Activated T-cell treated with anti-CD3 and anti-CD28 coated beads, Interleukin-2, amount 50 U/mL, for 72 hours (primary cell): ENCODE data around the gene ZFP36. TPM values are rescaled to one million over a fixed set of nuclear protein-coding genes. Genes with fewer than 3 reads are reported as not detected.
A peak's percentile ranks its signal among the peaks of the same experiment; 100 is the strongest.

Experiments used
- ATAC-seq, 2 donors: fragments of 150-1000 bp; cut with Tn5 transposase; replicated peaks in 1 of 2; 2 replicates each; pipeline ENCODE4 v1.10.0; 2021; ENCODE audit warnings: moderate library complexity in 2 of 2, mild to moderate bottlenecking in 1 of 2
- DNase-seq, 2 donors: peaks; one replicate each; pipeline ENCODE4 v3.0.0; 2021 to 2022; ENCODE audit warnings: mixed read lengths in 1 of 2
- H3K27ac Mint-ChIP-seq: one replicate; pipeline ENCODE4 v1.8.0; 2022; ENCODE audit warnings: mild to moderate bottlenecking, moderate library complexity, mixed read lengths
- H3K27me3 Mint-ChIP-seq: one replicate; pipeline ENCODE4 v1.8.0; 2022; ENCODE audit warnings: low read depth, mixed read lengths
- H3K36me3 Mint-ChIP-seq, 2 donors: one replicate each; pipeline ENCODE4 v1.8.0; 2022; ENCODE audit warnings: mixed read lengths in 2 of 2, mild to moderate bottlenecking in 1 of 2; ENCODE audit not compliant: insufficient read depth in 2 of 2
- H3K4me1 Mint-ChIP-seq: one replicate; pipeline ENCODE4 v1.8.0; 2022; ENCODE audit warnings: low read depth, mixed read lengths
- H3K4me3 Mint-ChIP-seq, 2 donors: one replicate each; pipeline ENCODE4 v1.8.0; 2022; ENCODE audit warnings: mild to moderate bottlenecking in 2 of 2, mixed read lengths in 2 of 2, moderate library complexity in 2 of 2
- H3K9me3 Mint-ChIP-seq, 2 donors: one replicate each; pipeline ENCODE4 v1.8.0; 2022; ENCODE audit warnings: mixed read lengths in 2 of 2
- total RNA-seq, 2 donors: library from RNA; stranded (reverse); gene quantifications; one replicate each; pipeline ENCODE4 v1.2.3, GENCODE V29; 2022

Gene ZFP36
- total RNA-seq, 2 donors from 2014 or later: 81.4 to 108 TPM

DNA sequence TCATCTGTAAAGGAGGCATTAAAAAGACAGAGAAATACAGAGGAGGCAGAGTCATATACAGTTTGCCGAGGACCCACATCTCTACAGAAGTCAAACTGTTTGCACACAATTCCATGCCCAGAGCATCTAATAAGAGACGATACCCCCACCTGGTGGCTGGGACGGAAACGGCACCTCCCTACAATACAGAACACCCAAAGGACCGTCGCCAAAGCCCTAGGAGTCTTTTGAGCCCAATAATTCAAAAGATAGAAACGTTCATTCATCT, 5.1 kb downstream of the ZFP36 start:
- Mint-ChIP-seq H3K4me1 (peaks cover 42% of the 10 kb centered on the region), H3K36me3 (peaks cover 20 to 31% of the 10 kb centered on the region in 2 donors), H3K9me3 (no peaks in the 10 kb centered on the region), H3K4me3 (peak overlapping the region; percentile 88 to 100), H3K27me3 (no peaks in the 10 kb centered on the region), H3K27ac (peak overlapping the region; percentile 100)
- ATAC-seq (peak; percentile 48 to 50), DNase-seq (peak; percentile 91)

DNA sequence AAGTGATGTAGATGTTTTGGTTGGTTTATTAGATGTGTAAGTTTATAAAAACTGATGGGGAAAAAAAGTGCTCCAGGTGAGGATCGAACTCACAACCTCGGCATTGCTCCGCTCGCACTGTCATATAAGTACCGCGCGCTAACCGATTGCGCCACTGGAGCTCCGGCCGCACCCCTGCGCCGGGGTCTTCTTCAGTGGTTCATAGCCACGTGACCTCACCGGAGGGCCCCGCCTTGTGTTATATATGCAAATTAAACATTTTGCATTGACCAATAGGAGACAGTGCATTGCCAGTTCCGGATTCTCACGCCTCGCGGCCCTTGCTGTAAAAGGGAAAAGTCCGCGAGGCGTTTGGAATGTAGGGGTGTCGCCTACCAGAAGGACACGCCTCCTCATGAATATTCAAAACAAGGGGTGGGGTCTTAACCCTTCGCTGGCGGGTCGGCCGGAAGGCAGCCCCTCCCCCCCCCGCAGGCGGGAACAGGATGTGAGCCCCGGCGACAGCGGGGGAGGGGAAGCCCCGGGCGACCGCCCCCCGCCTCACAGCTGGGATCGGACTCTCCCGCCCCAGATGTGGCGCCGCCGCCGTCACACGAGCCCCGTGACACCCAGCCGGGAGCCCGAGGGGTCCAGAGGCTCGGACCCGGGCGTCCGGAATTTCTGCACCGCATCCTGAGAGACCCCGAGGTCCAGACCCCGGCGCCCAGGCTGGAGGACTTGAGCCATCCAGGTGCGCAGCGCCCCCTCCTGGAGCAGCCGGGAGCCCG, 5.6 kb downstream of the ZFP36 start, which contains the start of gene PLEKHG2:
Gene PLEKHG2 (plus strand): TSS at position 570 of the 767 bp plus-strand sequence. CDS start 1,418 bp downstream, outside the sequence.
- Mint-ChIP-seq H3K36me3 (peaks cover 20 to 27% of the 10 kb centered on the region in 2 donors), H3K27me3 (no peaks in the 10 kb centered on the region)
- DNase-seq: peak; percentile 98 to 99

DNA sequence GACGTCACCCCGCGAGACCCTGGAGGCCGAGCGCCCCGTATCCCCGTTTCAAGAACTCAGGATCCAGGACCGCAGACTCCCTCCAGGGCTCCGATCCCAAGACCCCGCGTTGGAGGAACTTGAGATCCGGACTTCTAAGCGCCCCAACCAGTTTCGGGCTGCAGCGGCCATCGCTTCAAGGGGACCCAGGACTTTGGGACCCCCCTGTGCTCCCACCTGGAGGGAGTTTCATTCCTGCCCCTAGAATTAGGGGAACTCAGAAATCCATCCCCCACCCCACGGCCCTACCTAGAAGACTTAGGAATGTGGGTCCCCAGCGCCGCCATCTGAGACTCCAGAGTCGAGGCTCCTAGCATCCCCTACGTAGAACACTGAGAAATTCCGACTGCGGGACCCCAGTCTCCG, 6.2 kb downstream of the ZFP36 start:
- Mint-ChIP-seq H3K4me1 (peaks cover 47% of the 10 kb centered on the region), H3K4me3 (peak overlapping the region; percentile 88 to 100), H3K36me3 (peaks cover 19 to 24% of the 10 kb centered on the region in 2 donors), H3K27ac (peak overlapping the region; percentile 26), H3K9me3 (no peaks in the 10 kb centered on the region), H3K27me3 (no peaks in the 10 kb centered on the region)
- ATAC-seq (no peak), DNase-seq (no peak)

More for the DNA sequence above, 5.6 kb downstream of the ZFP36 start, which contains the start of gene PLEKHG2:
- peaks cover 44% of the 10 kb centered on the region for H3K4me1 Mint-ChIP-seq
- peak; percentile 70 to 71 for ATAC-seq
- H3K9me3 Mint-ChIP-seq: no peaks in the 10 kb centered on the region
- H3K4me3 Mint-ChIP-seq: peak within 1 kb of the TSS; percentile 88 to 100
- peak within 1 kb of the TSS; percentile 100 for H3K27ac Mint-ChIP-seq

DNA sequence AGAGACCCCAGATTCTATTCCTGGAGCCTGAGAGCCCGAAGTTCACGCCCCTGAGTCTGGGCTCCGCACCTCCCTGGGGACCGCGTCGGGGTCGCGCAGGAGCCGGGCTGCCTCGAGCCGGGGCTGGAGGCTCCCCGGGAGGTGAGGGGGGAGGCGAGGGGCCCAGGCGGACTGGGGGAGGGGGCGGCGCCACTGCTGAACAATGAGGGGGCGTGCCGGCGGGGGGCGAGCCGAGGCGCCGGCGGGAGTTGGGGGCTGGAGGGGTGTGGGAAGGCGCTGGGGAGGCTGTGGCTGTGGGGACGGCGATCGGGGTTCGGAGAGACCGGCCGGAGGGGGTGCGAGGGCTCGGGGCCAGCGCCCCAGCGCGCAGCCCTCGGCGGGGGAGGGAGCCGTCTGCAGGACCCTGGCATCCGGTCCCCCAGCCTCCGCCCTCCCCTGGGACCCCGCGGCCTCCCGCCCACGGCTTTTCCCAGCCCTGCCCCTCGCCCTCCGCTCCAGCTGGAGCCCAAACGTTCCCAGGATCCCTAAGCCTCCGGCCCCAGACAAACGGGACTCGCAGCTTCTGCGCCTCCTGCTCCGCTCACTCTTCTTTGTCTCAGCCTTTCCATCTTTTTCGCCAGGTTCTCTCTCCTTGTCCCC, 6.7 kb downstream of the ZFP36 start:
- Mint-ChIP-seq H3K4me1 (peaks cover 47% of the 10 kb centered on the region), H3K4me3 (peak overlapping the region; percentile 88 to 100), H3K27ac (peak overlapping the region; percentile 71), H3K36me3 (peaks cover 14 to 19% of the 10 kb centered on the region in 2 donors), H3K27me3 (no peaks in the 10 kb centered on the region), H3K9me3 (no peaks in the 10 kb centered on the region)
- ATAC-seq (no peak), DNase-seq (peak; percentile 41 to 49)

DNA sequence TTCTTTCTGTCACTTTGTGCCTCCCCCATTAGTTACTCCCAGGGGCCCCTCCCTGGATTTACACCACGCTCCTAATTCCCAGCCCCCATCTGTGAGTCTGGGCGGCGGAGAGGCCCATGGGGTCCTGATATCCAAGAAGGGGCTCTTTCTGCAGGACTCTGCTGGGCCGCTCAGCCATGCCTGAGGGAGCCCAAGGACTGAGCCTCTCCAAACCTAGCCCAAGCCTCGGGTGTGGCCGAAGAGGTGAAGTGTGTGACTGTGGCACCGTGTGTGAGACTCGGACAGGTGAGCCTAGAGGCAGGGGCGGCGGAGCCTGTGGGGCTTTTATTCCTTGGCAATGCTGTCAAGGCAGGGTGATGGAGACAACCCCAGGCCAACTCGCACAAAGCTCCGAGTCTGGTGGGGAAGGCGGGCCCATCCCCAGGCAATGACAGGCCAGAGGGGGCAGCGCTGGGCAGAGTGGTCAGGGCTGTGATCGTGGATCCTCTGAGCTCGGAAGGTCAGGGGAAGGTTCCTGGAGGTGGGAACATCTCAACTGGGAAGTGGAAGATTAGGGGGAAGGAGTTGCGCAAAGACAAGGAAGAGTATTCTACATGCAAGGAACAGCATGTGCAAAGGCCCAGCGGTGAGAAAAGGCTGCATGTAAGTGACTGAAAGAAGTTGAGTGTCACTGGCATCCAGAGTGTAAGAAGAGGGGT, 7.4 kb downstream of the ZFP36 start:
- Mint-ChIP-seq H3K4me1 (peaks cover 42% of the 10 kb centered on the region), H3K36me3 (peaks cover 8 to 15% of the 10 kb centered on the region in 2 donors), H3K9me3 (no peaks in the 10 kb centered on the region), H3K27me3 (no peaks in the 10 kb centered on the region), H3K4me3 (peak overlapping the region; percentile 88 to 100), H3K27ac (peak overlapping the region; percentile 71)
- DNase-seq: no peak
- no peak for ATAC-seq

DNA sequence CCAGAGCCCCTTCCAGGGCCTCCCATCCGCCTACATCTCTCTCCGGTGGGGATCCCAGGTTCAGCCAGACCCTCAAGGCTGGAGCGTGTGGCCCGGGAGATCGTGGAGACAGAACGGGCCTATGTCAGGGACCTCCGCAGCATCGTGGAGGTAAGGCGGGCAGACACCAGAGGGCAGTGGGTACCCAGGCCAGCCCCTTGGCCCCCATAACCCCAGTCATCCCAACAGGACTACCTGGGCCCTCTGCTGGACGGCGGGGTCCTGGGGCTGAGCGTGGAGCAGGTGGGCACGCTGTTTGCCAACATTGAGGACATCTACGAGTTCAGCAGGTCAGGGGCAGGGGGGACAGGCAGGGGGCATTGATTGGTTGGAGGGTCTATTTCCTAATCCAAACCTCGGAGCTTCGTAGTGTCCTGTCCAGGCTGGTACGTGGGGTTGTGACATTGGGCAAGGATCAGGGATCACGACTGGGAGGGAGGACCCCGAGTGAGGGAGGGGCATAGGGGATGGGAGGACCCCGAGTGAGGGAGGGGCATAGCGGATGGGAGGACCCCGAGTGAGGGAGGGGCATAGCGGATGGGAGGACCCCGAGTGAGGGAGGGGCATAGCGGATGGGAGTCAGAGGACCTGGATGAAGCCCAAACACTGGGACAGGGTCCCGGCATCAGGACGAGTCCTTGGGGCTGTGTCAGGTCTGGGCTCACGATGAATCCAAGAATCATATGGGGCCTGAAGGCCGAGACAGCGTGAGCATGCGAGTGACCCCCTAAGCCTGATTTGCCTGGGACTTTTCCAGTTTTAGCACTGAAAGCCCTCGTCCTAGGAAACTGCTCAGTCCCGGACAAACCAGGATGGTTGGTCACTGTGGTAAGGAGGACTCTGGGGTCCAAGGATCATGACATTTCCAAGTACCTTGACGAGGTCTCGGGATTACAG, 8.7 kb downstream of the ZFP36 start:
- Mint-ChIP-seq H3K27ac (no peak overlapping the region), H3K36me3 (peaks cover 8 to 13% of the 10 kb centered on the region in 2 donors), H3K27me3 (no peaks in the 10 kb centered on the region), H3K4me3 (no peak overlapping the region), H3K4me1 (peaks cover 37% of the 10 kb centered on the region), H3K9me3 (no peaks in the 10 kb centered on the region)
- ATAC-seq: no peak
- no peak for DNase-seq

GRCh38 chr19:39416152-39417120, 9.8 kb downstream of the ZFP36 start:
- no peak for ATAC-seq
- no peaks in the 10 kb centered on the region for H3K9me3 Mint-ChIP-seq

GRCh38 chr19:39417463-39418181, 11.0 kb downstream of the ZFP36 start:
- ATAC-seq (no peak), DNase-seq (no peak)
- no peak overlapping the region for H3K4me3 Mint-ChIP-seq
- H3K27ac Mint-ChIP-seq: peak overlapping the region; percentile 28
- no peaks in the 10 kb centered on the region for H3K27me3 Mint-ChIP-seq
- H3K4me1 Mint-ChIP-seq: peaks cover 18% of the 10 kb centered on the region
- peaks cover 7 to 13% of the 10 kb centered on the region in 2 donors for H3K36me3 Mint-ChIP-seq
- H3K9me3 Mint-ChIP-seq: no peaks in the 10 kb centered on the region

More at GRCh38 chr19:39416152-39417120, 9.8 kb downstream of the ZFP36 start:
- peaks cover 27% of the 10 kb centered on the region for H3K4me1 Mint-ChIP-seq
- H3K4me3 Mint-ChIP-seq: no peak overlapping the region
- no peaks in the 10 kb centered on the region for H3K27me3 Mint-ChIP-seq
- no peak for DNase-seq
- H3K36me3 Mint-ChIP-seq: peaks cover 8 to 10% of the 10 kb centered on the region in 2 donors
- H3K27ac Mint-ChIP-seq: no peak overlapping the region

GRCh38 chr19:39419003-39419402, 12.4 kb downstream of the ZFP36 start:
- Mint-ChIP-seq H3K4me1 (peaks cover 13% of the 10 kb centered on the region), H3K4me3 (no peak overlapping the region), H3K27me3 (no peaks in the 10 kb centered on the region), H3K36me3 (peaks cover 5 to 12% of the 10 kb centered on the region in 2 donors), H3K27ac (no peak overlapping the region), H3K9me3 (no peaks in the 10 kb centered on the region)
- ATAC-seq (no peak), DNase-seq (no peak)

DNA sequence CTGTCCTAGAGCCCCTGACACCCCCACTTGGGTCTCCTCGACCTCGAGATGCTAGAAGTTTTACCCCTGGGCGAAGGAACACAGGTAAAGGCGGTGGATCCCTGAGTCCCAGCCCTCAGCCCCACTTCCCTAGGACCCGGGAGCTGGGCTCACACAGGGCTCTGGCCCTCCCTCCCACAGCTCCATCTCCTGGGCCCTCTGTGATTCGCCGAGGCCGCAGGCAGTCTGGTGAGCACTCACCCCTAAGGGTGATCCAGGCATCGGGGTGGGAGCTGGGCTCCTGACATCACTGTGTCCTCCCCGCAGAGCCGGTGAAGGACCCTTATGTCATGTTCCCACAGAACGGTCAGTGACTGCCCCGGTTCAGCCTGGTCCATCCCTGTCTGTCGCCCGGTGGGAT, 14.1 kb downstream of the ZFP36 start:
- DNase-seq: no peak
- H3K27ac Mint-ChIP-seq: no peak overlapping the region
- H3K4me3 Mint-ChIP-seq: no peak overlapping the region
- H3K27me3 Mint-ChIP-seq: no peaks in the 10 kb centered on the region
- ATAC-seq: no peak
- H3K4me1 Mint-ChIP-seq: peaks cover 6% of the 10 kb centered on the region
- peaks cover 2 to 6% of the 10 kb centered on the region in 2 donors for H3K36me3 Mint-ChIP-seq
- H3K9me3 Mint-ChIP-seq: no peaks in the 10 kb centered on the region

DNA sequence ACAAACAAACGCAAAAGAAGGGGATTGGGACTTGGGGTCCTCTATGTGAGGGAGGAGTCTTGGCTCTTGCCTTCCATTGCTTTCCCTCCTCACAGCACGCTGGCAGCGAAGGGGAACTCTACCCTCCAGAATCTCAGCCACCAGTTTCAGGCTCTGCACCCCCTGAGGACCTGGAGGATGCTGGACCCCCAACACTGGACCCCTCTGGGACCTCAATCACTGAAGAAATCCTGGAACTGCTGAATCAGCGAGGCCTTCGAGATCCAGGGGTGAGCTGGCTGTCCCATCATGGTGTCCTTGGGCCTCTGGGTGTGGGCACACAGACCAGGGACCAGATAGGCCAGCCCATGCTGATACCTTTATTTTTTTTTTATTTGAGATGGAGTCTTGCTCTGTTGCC, 15.4 kb downstream of the ZFP36 start:
- Mint-ChIP-seq H3K4me1 (peaks cover 6% of the 10 kb centered on the region), H3K27me3 (no peaks in the 10 kb centered on the region), H3K36me3 (peaks cover 2 to 6% of the 10 kb centered on the region in 2 donors), H3K27ac (no peak overlapping the region), H3K9me3 (no peaks in the 10 kb centered on the region), H3K4me3 (no peak overlapping the region)
- ATAC-seq (no peak), DNase-seq (no peak)
